ENCODE data around the gene NFATC4.

NFATC4 gene

GRCh38 chr14:24428628-24429394, 60.8 kb downstream of the NFATC4 start:
- H3K4me3 ChIP-seq (ENCODE audit: low read length) = no peak overlapping the region
- DNase-seq (ENCODE audit: low read depth) = no peak
- TF ChIP-seq CTCF (IDR thresholded peaks at IDR 0.05; ENCODE audit: insufficient read depth, low read depth, low read length, missing control alignments) = no peak
